Lower lobe of right lung (tissue), 2 donors: ENCODE results near the gene LMO1. TPM values are rescaled to one million over a fixed set of nuclear protein-coding genes. Genes with fewer than 3 reads are reported as not detected.

Source experiments
- ATAC-seq, 2 donors: fragments of 200-7000 bp; cut with Tn5 transposase; one replicate each; pipeline ENCODE4 v1.9.1; 2020 to 2022; ENCODE audit warnings: mild to moderate bottlenecking in 2 of 2, moderate library complexity in 2 of 2
- DNase-seq: peaks from one replicate; pipeline ENCODE4 v3.0.0-alpha.2; 2020
- H3K27ac ChIP-seq: fragments of 200-600 bp; one replicate; pipeline ENCODE4 v1.8.0; 2022
- H3K27me3 ChIP-seq: fragments of 200-600 bp; one replicate; pipeline ENCODE4 v1.8.0; 2022; ENCODE audit warnings: low read depth
- H3K36me3 ChIP-seq: fragments of 200-600 bp; one replicate; pipeline ENCODE4 v1.8.0; 2022; ENCODE audit warnings: mild to moderate bottlenecking
- H3K4me1 ChIP-seq: fragments of 200-600 bp; one replicate; pipeline ENCODE4 v1.8.0; 2022
- H3K4me3 ChIP-seq: fragments of 200-600 bp; one replicate; pipeline ENCODE4 v1.8.0; 2022; ENCODE audit warnings: mild to moderate bottlenecking
- H3K9me3 ChIP-seq: fragments of 200-600 bp; one replicate; pipeline ENCODE4 v1.8.0; 2022
- CTCF ChIP-seq: fragments of 200-600 bp; IDR thresholded peaks from one replicate; pipeline ENCODE4 v1.8.0; 2022; ENCODE audit warnings: antibody characterized with exemption, mild to moderate bottlenecking
- intact Hi-C: fragments of 100-400 bp; cut with DNase I; formaldehyde crosslinking; loops from one replicate; pipeline ENCODE4 v1.11.0; 2022
- total RNA-seq: library from RNA; stranded (reverse); fragmentation: NEBNext Ultra II Directional; extraction: Animal tissue kit (Norgen Biotek cat#: 25700); gene quantifications from one replicate; pipeline ENCODE4 v1.2.1, GENCODE V29; 2021
- donor health status: DM: no; HTN: yes; CAD: no; lungs with severe emphysema.

The LMO1 gene
- total RNA-seq, 1 donor from 2014 or later, result not detected

- H3K27me3 ChIP-seq, result no peaks in the 10 kb centered on the region
- H3K27ac ChIP-seq, result no peak overlapping the region
- H3K36me3 ChIP-seq, result no peaks in the 10 kb centered on the region
- H3K9me3 ChIP-seq, result no peaks in the 10 kb centered on the region
- no peak for DNase-seq
- no peak for ATAC-seq
- no peaks in the 10 kb centered on the region for H3K4me1 ChIP-seq
- intact Hi-C loops, result no loop called here
- no peak for TF ChIP-seq CTCF
- no peak overlapping the region for H3K4me3 ChIP-seq
Observed at GRCh38 chr11:8276528-8276927, 12.8 kb upstream of the LMO1 start.

- no peak for TF ChIP-seq CTCF
- Histone ChIP-seq H3K36me3 (no peaks in the 10 kb centered on the region), H3K4me1 (peaks cover under 1% of the 10 kb centered on the region), H3K9me3 (no peaks in the 10 kb centered on the region), H3K27ac (no peak overlapping the region), H3K27me3 (peaks cover 30% of the 10 kb centered on the region), H3K4me3 (no peak overlapping the region)
- DNase-seq (no peak), ATAC-seq (no peak)
- intact Hi-C loops, result no loop called here
Observed at GRCh38 chr11:8273287-8273686, 9.6 kb upstream of the LMO1 start.

- no peak overlapping the region for H3K4me3 ChIP-seq
- H3K27ac ChIP-seq, result no peak overlapping the region
- H3K4me1 ChIP-seq, result peaks cover 8% of the 10 kb centered on the region
- DNase-seq (peak; percentile 4), ATAC-seq (no peak)
- intact Hi-C loops, result no loop called here
- TF ChIP-seq CTCF, result no peak
- H3K36me3 ChIP-seq, result no peaks in the 10 kb centered on the region
- H3K27me3 ChIP-seq, result peaks cover 50% of the 10 kb centered on the region
- no peaks in the 10 kb centered on the region for H3K9me3 ChIP-seq
Observed at GRCh38 chr11:8271106-8271886, 7.6 kb upstream of the LMO1 start.

GRCh38 chr11:8269636-8270035 is 6.0 kb upstream of the LMO1 start:
- no peak for TF ChIP-seq CTCF
- intact Hi-C loops, result no loop called here
- no peak overlapping the region for H3K27ac ChIP-seq
- H3K4me1 ChIP-seq, result peaks cover 8% of the 10 kb centered on the region
- peaks cover 66% of the 10 kb centered on the region for H3K27me3 ChIP-seq
- H3K36me3 ChIP-seq, result no peaks in the 10 kb centered on the region
- H3K9me3 ChIP-seq, result no peaks in the 10 kb centered on the region
- DNase-seq (no peak), ATAC-seq (no peak)
- no peak overlapping the region for H3K4me3 ChIP-seq

- intact Hi-C loops, result no loop called here
- peak; percentile 20 for DNase-seq
- ATAC-seq, result peak; percentile 9 to 29
- no peaks in the 10 kb centered on the region for H3K36me3 ChIP-seq
- H3K9me3 ChIP-seq, result no peaks in the 10 kb centered on the region
- H3K27me3 ChIP-seq, result peaks cover 72% of the 10 kb centered on the region
- H3K27ac ChIP-seq, result no peak overlapping the region
- peak overlapping the region; percentile 51 for H3K4me3 ChIP-seq
- TF ChIP-seq CTCF, result no peak
- peaks cover 11% of the 10 kb centered on the region for H3K4me1 ChIP-seq
Observed at GRCh38 chr11:8268530-8269400, 5.1 kb upstream of the LMO1 start.
